Nephron progenitor cell (in vitro differentiated cells): ENCODE data around the gene PDZD8.

Experiments used
- DNase-seq: peaks from one replicate; pipeline ENCODE4 v3.0.0; 2021
- H3K27ac Mint-ChIP-seq: 2 replicates; pipeline ENCODE4 v1.8.0; 2021; ENCODE audit warnings: mild to moderate bottlenecking, moderate library complexity, mixed read lengths
- H3K27me3 Mint-ChIP-seq: 2 replicates; pipeline ENCODE4 v1.8.0; 2021; ENCODE audit warnings: mild to moderate bottlenecking, low read depth, mixed read lengths; ENCODE audit not compliant: poor library complexity
- H3K36me3 Mint-ChIP-seq: 2 replicates; pipeline ENCODE4 v1.8.0; 2021; ENCODE audit warnings: low read depth, mixed read lengths
- H3K4me1 Mint-ChIP-seq: 2 replicates; pipeline ENCODE4 v1.8.0; 2021; ENCODE audit warnings: mixed read lengths
- H3K4me3 Mint-ChIP-seq: 2 replicates; pipeline ENCODE4 v1.8.0; 2021; ENCODE audit warnings: mild to moderate bottlenecking, moderate library complexity, mixed read lengths
- H3K9me3 Mint-ChIP-seq: 2 replicates; pipeline ENCODE4 v1.8.0; 2021; ENCODE audit warnings: mild to moderate bottlenecking, moderate library complexity, mixed read lengths
- CTCF ChIP-seq: fragments of 200-600 bp; sonication (generic); IDR thresholded peaks from 2 replicates; pipeline ENCODE4 v1.5.0; 2021; ENCODE audit warnings: antibody characterized with exemption

The PDZD8 gene

GRCh38 chr10:117268907-117269306, 106.3 kb downstream of the PDZD8 start:
- H3K27ac Mint-ChIP-seq = no peak overlapping the region
- no peak for DNase-seq
- no peak for TF ChIP-seq CTCF
- H3K9me3 Mint-ChIP-seq = no peaks in the 10 kb centered on the region
- peaks cover 16% of the 10 kb centered on the region for H3K4me1 Mint-ChIP-seq
- peaks cover 7% of the 10 kb centered on the region for H3K27me3 Mint-ChIP-seq
- no peaks in the 10 kb centered on the region for H3K36me3 Mint-ChIP-seq
- no peak overlapping the region for H3K4me3 Mint-ChIP-seq

GRCh38 chr10:117268258-117268657, 107.0 kb downstream of the PDZD8 start:
- Mint-ChIP-seq H3K9me3 (no peaks in the 10 kb centered on the region), H3K27ac (no peak overlapping the region), H3K4me3 (no peak overlapping the region), H3K4me1 (peaks cover 16% of the 10 kb centered on the region), H3K36me3 (no peaks in the 10 kb centered on the region), H3K27me3 (peaks cover 7% of the 10 kb centered on the region)
- no peak for DNase-seq
- no peak for TF ChIP-seq CTCF

GRCh38 chr10:117266812-117267211, 108.4 kb downstream of the PDZD8 start:
- Mint-ChIP-seq H3K27ac (no peak overlapping the region), H3K36me3 (no peaks in the 10 kb centered on the region), H3K4me3 (no peak overlapping the region), H3K27me3 (peaks cover 11% of the 10 kb centered on the region), H3K9me3 (no peaks in the 10 kb centered on the region), H3K4me1 (peaks cover 4% of the 10 kb centered on the region)
- no peak for DNase-seq
- no peak for TF ChIP-seq CTCF

- DNase-seq = no peak
- Mint-ChIP-seq H3K36me3 (no peaks in the 10 kb centered on the region), H3K4me1 (peaks cover 7% of the 10 kb centered on the region), H3K27ac (no peak overlapping the region), H3K4me3 (no peak overlapping the region), H3K27me3 (peaks cover 12% of the 10 kb centered on the region), H3K9me3 (no peaks in the 10 kb centered on the region)
- no peak for TF ChIP-seq CTCF
Observed at GRCh38 chr10:117266400-117266799, 108.8 kb downstream of the PDZD8 start.

GRCh38 chr10:117264782-117265181, 110.5 kb downstream of the PDZD8 start:
- Mint-ChIP-seq H3K9me3 (no peaks in the 10 kb centered on the region), H3K36me3 (no peaks in the 10 kb centered on the region), H3K27me3 (peaks cover 19% of the 10 kb centered on the region), H3K27ac (no peak overlapping the region), H3K4me3 (no peak overlapping the region), H3K4me1 (peaks cover 22% of the 10 kb centered on the region)
- DNase-seq = no peak
- TF ChIP-seq CTCF = no peak

- H3K27ac Mint-ChIP-seq = no peak overlapping the region
- TF ChIP-seq CTCF = no peak
- peaks cover 41% of the 10 kb centered on the region for H3K4me1 Mint-ChIP-seq
- no peak overlapping the region for H3K4me3 Mint-ChIP-seq
- H3K36me3 Mint-ChIP-seq = no peaks in the 10 kb centered on the region
- no peak for DNase-seq
- H3K27me3 Mint-ChIP-seq = peaks cover 15% of the 10 kb centered on the region
- no peaks in the 10 kb centered on the region for H3K9me3 Mint-ChIP-seq
Observed at GRCh38 chr10:117262903-117263293, 112.3 kb downstream of the PDZD8 start.
